HG02970 (cell line): ENCODE results near the gene VCL.
A peak's percentile ranks its signal among the peaks of the same experiment; 100 is the strongest.
"Not testable (repeated sequence)": the region's sequence is repeated elsewhere in the genome, so short reads cannot be mapped to it uniquely, and the experiment has no call there.

Source experiments
- ATAC-seq: cut with Tn5 transposase; IDR thresholded peaks from one replicate; pipeline ENCODE4 v1.9.1; 2021; ENCODE audit warnings: mild to moderate bottlenecking, moderate library complexity, moderate number of reproducible peaks; ENCODE audit not compliant: unreplicated experiment, low FRiP score

VCL gene

GRCh38 chr10:73997787-73998622 lies at the start of gene VCL:
Gene VCL (plus strand): TSS chr10:73998116. CDS start chr10:73998208, 92 bp downstream.
- peak; percentile 98 for ATAC-seq

GRCh38 chr10:73948947-73949633 lies 48.8 kb upstream of the VCL start:
- ATAC-seq, result no peak

GRCh38 chr10:73950155-73950948 lies 47.6 kb upstream of the VCL start:
- ATAC-seq, result no peak

GRCh38 chr10:73953665-73954064 lies 44.3 kb upstream of the VCL start:
- no peak for ATAC-seq

GRCh38 chr10:73954737-73955136 lies 43.2 kb upstream of the VCL start:
- no peak for ATAC-seq

GRCh38 chr10:73955719-73956118 lies 42.2 kb upstream of the VCL start:
- no peak for ATAC-seq

- peak; percentile 48 for ATAC-seq
Observed at GRCh38 chr10:73956476-73957359, 41.2 kb upstream of the VCL start.

GRCh38 chr10:73959484-73960243 lies 38.3 kb upstream of the VCL start:
- no peak for ATAC-seq

GRCh38 chr10:73962386-73962785 lies 35.5 kb upstream of the VCL start:
- no peak for ATAC-seq

- not testable (repeated sequence) for ATAC-seq
Observed at GRCh38 chr10:73963533-73963932, 34.4 kb upstream of the VCL start.

GRCh38 chr10:73964743-73965142 lies 33.2 kb upstream of the VCL start:
- ATAC-seq, result no peak

GRCh38 chr10:73965267-73965889 lies 32.5 kb upstream of the VCL start:
- ATAC-seq, result not testable (repeated sequence)

GRCh38 chr10:73965890-73966768 lies 31.8 kb upstream of the VCL start:
- no peak for ATAC-seq

GRCh38 chr10:73967022-73967429 lies 30.9 kb upstream of the VCL start:
- no peak for ATAC-seq

- no peak for ATAC-seq
Observed at GRCh38 chr10:73967544-73967943, 30.4 kb upstream of the VCL start.

GRCh38 chr10:73968098-73968521 lies 29.8 kb upstream of the VCL start:
- ATAC-seq, result no peak

- ATAC-seq, result no peak
Observed at GRCh38 chr10:73969224-73969841, 28.6 kb upstream of the VCL start.
